AG09309 (cell line): ENCODE data around the gene NRXN3.

ENCODE experiments used
- DNase-seq: peaks from one replicate; pipeline ENCODE4 v3.0.0-alpha.2; 2010; ENCODE audit warnings: low read depth
- H3K4me3 ChIP-seq: 2 replicates; pipeline ENCODE4 v1.5.1; 2011; ENCODE audit warnings: mild to moderate bottlenecking, low read depth, low read length, moderate library complexity; ENCODE audit not compliant: control insufficient read depth
- TF ChIP-seq, protein P1 (sequence below): IDR thresholded peaks from 2 replicates; pipeline ENCODE4 v1.5.1; 2011; ENCODE audit warnings: mild to moderate bottlenecking, low read depth, low read length, inconsistent platforms; ENCODE audit not compliant: insufficient read depth, control insufficient read depth; ENCODE audit errors: missing control alignments

The NRXN3 gene

DNA sequence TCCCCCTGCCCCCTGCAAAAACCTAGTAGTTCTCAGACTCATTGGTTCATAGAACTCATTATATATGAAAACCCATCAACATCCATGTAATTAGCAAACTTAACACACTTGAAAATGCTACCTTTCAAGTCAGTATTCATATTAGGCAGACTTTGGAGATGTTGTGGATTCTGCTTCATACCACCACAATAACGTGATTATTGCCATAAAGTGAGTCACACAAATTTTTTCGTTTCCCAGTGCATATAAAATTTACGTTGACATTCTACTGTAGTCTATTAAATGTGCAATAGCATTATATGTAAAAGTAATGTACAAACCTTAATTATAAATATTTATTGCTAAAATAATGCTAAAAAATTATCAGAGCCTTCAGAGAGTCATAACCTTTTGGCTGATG lies 1387.1 kb downstream of the NRXN3 start:
- no peak for DNase-seq
- TF ChIP-seq, protein P1, sequence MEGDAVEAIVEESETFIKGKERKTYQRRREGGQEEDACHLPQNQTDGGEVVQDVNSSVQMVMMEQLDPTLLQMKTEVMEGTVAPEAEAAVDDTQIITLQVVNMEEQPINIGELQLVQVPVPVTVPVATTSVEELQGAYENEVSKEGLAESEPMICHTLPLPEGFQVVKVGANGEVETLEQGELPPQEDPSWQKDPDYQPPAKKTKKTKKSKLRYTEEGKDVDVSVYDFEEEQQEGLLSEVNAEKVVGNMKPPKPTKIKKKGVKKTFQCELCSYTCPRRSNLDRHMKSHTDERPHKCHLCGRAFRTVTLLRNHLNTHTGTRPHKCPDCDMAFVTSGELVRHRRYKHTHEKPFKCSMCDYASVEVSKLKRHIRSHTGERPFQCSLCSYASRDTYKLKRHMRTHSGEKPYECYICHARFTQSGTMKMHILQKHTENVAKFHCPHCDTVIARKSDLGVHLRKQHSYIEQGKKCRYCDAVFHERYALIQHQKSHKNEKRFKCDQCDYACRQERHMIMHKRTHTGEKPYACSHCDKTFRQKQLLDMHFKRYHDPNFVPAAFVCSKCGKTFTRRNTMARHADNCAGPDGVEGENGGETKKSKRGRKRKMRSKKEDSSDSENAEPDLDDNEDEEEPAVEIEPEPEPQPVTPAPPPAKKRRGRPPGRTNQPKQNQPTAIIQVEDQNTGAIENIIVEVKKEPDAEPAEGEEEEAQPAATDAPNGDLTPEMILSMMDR = no peak
- no peak overlapping the region for H3K4me3 ChIP-seq

DNA sequence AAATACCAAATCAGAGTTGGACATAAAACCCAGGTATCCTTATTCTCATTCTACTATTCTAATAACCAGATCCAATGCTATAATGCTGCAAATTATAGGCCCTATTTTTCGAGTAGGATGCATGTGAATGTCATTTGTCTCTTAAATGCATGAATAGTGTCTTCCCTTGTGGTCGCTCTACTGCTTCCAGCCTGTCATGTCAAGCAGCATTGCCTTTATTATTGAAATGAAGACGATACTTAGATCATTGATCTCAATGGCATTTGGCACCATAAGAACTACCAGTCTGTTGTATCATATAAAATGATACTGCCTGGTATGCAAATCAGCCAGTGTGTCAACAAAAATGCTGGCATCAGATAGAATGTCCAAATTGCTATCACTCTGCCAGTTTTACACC lies 1392.0 kb downstream of the NRXN3 start:
- no peak overlapping the region for H3K4me3 ChIP-seq
- DNase-seq = no peak
- TF ChIP-seq, protein P1 = no peak

DNA sequence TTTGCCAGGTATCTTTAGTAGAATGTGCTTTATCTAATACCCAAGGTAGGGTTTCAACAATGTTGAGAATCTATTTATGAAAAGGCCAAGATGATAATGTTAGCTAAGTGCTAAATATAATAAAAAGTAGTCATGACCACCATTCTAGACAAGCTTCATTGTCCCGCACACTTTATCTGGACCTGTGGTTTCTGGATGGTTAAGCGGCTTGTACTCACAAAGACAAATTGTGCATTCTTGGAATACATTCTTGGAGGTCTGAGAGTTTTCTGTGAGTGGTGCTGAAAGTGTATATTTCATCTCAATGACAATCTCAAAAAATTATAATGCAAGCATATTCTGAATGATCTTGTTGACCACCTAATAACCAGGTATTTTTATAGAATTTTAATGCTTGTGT lies 1394.2 kb downstream of the NRXN3 start:
- no peak overlapping the region for H3K4me3 ChIP-seq
- no peak for DNase-seq
- TF ChIP-seq, protein P1 = no peak

DNA sequence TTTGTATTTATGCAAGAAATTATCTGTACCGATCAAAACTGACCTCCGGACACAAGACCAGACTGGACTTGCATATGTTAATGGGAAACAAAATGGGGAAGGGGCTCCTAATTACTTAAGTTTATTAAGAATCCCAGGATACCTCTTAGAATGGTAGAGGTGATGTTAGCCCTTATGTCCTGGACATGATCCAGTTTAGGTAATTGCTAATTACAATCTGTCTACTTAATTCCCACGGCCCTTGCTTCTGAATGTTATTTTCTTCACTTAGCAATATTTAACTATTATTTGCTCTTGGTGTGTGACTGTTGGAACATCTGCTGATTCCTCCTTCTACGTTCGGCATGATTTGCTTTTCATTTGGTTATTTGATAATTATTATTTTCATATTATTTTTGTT lies 1397.1 kb downstream of the NRXN3 start:
- no peak for DNase-seq
- TF ChIP-seq, protein P1 = no peak
- no peak overlapping the region for H3K4me3 ChIP-seq

DNA sequence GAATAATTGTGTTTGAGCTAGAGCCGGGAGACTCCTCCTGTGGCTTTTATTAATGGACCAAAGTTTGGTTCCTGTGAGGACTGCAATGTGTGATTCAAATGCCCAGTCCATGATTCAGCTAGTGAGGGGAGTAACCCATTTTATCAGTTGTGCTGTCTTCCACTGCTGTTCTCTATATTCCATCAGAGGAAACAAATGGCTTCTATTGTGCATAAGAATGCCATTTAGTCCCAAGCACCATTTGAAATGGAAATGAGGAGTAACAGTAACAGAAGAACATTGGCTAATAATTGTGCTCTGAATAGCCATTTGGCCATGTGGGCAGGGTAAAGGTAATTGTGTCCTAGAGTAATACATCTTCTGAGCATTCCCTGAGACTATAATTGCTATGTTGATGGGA lies 1398.4 kb downstream of the NRXN3 start:
- no peak for DNase-seq
- TF ChIP-seq, protein P1 = no peak
- no peak overlapping the region for H3K4me3 ChIP-seq

DNA sequence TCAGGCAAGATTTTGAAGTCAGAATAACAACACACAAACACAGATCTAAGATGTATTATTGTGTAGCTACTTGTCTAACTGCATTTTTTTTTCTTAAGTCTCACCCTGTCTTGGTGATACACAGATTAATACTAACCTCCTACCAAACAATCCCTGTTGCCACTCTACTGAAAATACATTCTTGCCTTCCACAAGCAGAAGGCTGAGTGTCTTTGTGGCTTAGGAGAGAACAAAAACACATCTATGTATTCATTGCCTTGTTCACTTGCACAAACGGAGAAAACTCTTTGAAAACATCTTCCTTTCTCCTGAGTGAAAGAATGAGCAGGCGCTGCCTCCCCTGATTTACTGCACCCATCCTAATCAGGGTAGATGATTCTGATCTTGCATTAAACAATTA lies 1398.9 kb downstream of the NRXN3 start:
- DNase-seq = no peak
- H3K4me3 ChIP-seq = no peak overlapping the region
- TF ChIP-seq, protein P1 = no peak

DNA sequence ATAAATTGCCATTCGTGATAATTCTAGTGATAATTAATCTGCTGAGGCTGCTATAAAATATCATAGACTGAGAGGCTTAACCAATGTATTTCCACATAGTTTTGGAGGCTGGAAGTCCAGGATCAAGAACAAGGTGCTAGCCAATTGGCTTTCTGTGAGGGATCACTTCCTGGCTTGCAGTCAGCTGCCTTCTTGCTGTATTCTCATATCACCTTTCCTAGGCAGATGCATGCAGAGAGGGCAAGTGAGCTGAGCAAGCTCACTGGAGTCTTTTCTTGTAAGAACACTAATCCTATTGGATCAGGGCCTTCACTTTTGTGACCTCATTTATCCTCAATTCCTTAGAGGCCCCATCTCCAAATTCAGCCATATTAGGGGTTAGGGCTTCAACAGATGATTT lies 1400.5 kb downstream of the NRXN3 start:
- H3K4me3 ChIP-seq = no peak overlapping the region

More for the DNA sequence above, 1400.5 kb downstream of the NRXN3 start:
- DNase-seq = no peak
- TF ChIP-seq, protein P1 = no peak
